ENCODE results near the gene ST3GAL6.

DNA sequence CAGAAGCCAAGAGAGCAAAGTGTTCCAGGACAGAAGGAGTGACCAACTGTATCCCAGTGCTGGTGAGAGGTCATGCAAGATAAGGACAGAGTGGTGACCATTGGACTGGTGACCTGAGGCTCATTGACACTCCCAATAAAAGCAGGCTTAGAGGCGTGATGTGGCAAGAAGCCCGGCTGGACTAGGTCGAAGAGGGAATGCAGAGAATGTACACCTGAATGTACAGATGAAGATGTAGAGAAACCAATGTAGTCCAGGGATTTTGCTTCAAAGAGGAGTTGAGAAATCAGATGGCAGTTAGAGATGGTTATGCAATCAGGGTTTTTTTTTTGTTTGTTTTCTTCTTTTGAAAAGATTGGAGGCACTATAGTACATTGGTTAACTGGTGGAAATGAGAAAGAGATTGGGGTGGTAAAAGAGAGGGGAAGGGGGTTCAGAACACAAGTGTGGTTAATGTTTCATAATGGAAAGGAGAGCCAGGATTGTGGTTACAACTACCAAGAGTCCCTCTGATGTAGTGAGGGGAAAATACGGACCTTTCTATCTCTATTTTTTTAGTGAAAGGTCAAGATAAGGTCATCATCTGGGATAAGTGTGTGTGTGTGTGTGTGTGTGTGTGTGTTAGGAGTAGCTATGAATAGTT lies 23.3 kb downstream of the ST3GAL6 start:
- TF ChIP-seq, protein P1, sequence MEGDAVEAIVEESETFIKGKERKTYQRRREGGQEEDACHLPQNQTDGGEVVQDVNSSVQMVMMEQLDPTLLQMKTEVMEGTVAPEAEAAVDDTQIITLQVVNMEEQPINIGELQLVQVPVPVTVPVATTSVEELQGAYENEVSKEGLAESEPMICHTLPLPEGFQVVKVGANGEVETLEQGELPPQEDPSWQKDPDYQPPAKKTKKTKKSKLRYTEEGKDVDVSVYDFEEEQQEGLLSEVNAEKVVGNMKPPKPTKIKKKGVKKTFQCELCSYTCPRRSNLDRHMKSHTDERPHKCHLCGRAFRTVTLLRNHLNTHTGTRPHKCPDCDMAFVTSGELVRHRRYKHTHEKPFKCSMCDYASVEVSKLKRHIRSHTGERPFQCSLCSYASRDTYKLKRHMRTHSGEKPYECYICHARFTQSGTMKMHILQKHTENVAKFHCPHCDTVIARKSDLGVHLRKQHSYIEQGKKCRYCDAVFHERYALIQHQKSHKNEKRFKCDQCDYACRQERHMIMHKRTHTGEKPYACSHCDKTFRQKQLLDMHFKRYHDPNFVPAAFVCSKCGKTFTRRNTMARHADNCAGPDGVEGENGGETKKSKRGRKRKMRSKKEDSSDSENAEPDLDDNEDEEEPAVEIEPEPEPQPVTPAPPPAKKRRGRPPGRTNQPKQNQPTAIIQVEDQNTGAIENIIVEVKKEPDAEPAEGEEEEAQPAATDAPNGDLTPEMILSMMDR (IDR thresholded peaks at IDR 0.05; ENCODE audit: low read length): no peak
- TF ChIP-seq EZH2phosphoT487 (IDR thresholded peaks at IDR 0.05; ENCODE audit: low read length) (no peak), EZH2 (optimal IDR thresholded peaks at IDR 0.05; ENCODE audit: low read depth, low read length) (no peak)

Measured in MM.1S (cell line).